ENCODE measurements around the gene CEP164.

The CEP164 gene

DNA sequence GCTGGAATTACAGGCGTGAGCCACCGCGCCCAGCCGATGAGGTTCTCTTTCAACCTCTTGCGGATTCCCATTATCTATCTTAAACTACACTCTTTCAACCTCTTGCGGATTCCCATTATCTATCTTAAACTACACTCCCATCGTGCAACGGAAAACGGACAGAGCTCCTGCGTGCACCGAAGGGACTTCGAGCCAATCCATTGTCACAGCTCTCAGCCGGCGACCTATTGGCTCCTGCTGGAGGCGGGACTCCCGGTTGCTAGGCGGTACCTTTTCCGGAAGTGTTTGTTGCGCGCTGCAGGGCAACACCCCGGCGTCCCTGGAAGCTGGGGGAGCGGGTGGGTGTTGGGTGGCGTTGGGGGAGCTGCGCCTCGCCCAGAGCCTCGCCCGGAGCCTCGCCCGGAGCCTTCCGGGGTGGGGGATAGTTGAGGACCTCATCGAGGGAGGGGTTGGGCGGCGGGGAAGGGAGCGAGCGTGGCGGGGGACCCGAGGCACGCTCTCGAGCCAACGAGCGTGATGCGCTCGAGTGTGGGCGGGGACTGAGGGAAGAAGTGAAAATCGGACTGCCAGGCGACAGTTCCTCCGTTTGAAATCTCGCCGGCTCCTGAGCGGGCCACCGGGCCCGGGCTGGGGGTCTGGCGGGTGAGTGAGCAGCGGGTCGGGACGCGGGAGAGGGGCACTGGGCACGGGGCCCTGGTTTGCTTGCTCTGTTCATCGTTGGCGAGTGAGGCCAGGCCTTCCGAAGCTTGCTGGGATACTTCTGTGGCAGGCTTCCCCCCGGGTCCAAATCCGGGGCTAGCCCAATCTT lies at the start of gene CEP164:
CEP164 (plus strand) TSS at position 288 of the 808 bp plus-strand sequence. CDS start 10,733 bp downstream, outside the sequence.
- peak; percentile 72 to 98 (median 94) for DNase-seq

DNA sequence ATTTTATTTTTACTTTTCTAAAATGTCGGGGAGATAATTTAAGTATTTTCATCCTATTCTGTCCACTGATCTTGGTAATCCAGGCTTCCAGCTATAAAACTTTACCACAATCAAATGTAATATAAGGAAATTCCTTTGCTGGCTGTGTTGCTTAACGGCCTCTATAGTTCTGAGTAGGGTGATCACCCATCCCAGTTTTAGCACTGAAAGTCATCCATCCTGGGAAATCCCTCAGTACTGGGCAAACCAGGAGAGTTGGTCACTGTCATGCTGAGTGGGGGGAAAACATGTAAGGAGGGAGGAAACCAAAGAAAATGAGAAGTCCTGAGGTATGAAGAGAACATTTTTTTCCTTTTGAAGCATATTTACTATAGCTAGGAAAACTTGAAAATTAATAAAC lies 49.3 kb upstream of the CEP164 start:
- DNase-seq, result no peak

GRCh38 chr11:117279711-117280376 lies 47.8 kb upstream of the CEP164 start:
- DNase-seq, result no peak

DNA sequence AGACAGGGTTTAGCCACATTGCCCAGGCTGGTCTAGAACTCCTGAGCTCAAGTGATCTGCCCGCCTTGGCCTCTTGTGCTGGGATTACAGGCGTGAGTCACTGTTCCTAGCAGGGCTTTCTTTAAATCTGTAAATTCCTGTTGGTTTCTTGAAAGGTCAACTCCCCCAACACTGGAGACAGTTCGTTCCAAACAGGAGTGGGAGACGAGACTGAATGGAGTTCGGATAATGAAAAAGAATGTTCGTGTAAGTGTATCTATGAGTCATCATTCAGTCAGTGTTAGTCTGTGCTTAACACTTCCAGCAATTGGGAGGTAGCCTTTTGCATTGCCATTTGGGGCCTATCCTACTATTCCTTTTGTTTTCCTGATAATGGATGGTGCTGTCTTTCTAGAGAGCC lies 46.5 kb upstream of the CEP164 start:
- peak in 1 of 58 donors; percentile 3 for DNase-seq

GRCh38 chr11:117281869-117282268 lies 45.8 kb upstream of the CEP164 start:
- no peak for DNase-seq

DNA sequence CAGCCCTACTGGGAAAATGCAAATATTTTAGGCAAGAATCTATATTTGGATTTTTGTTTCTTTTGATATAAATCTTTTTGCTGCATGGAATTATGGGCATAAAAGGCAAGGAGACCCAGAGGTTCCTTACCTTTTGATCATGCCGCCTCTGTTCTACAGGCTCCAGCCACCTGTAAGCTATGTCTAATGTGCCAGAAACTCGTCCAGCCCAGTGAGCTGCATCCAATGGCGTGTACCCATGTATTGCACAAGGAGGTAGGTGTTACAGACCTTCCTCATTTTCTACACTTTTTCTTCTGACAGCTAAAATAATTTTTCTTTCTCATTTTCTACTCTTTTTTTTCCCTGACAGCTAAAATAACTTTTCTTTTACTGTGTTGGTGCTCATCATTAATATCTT lies 44.7 kb upstream of the CEP164 start:
- no peak for DNase-seq

DNA sequence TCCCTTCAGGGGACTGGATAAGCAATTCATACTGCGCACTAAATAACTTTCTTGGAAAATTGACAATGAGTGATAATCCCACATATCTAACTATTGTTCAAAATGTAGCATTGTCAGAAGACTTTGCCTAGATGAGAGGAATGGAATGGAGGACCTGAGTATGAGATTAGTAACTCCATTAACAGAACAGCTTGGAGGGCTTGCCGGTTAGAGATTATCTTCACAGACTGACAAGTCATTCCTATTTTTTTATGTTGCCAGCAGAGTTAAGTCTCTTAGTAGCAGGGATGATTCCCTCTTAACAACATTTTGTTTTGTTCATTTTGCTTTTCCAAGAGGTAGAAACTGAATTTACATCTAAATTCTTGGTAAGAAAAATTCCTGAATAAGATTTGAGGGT lies 43.6 kb upstream of the CEP164 start:
- DNase-seq, result no peak

DNA sequence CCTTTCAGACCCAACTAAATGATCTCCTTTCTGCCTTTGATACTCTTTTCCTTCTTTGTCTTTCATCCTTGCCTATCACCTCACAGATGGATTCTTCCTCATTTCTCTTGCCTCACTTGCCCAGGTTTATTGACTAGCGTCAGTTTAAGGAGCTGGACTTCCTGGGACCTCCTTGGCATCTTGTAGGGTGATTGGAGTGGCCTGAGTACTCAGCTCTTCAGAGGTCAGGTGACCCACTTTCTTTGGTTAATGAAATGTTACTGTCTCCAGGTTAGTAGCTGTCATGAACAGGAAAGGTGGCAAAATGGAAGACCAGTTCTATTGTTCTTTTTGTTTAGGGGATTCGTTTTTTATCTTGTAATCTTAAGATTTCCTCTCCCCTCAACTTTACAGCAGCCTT lies 41.1 kb upstream of the CEP164 start:
- no peak for DNase-seq

DNA sequence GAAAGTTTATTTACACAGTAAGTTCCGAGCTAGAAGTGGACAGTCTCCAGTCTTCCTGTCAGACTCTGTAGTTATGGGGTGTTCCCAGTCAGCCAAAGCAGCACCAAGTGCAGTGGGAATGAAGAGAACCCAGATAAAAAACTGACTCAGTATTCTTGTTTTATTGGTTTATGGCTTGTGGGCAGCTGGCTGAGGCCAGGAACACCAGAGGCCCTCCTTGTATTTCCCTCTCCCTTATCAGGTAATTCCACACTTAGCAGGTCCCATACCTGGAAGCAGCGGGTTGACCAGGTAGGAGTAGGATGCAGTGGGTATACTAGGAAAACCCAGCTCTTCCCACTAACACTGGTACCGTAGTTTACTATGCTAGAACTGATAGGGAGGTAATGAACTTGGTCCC lies 40.0 kb upstream of the CEP164 start:
- DNase-seq, result no peak

DNA sequence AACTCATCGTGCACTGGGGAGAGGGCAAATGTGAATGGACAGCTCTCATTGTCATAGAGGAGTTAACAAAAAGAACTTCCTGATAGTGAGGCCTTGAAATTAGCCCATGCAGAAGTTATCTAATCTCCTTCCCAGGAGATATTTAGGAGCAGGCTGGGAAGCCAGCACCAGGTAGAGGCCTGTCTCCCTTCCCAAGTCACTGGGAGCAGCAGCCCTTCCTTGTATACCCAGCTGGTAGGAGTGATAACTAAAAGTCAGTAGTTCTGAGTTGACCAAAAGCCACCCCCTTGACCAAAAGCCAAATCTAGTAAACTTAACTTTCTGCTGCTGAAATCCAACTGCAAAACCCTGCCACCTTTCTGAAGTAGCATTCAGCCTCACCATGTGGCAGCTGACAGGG lies 37.9 kb upstream of the CEP164 start:
- no peak for DNase-seq

DNA sequence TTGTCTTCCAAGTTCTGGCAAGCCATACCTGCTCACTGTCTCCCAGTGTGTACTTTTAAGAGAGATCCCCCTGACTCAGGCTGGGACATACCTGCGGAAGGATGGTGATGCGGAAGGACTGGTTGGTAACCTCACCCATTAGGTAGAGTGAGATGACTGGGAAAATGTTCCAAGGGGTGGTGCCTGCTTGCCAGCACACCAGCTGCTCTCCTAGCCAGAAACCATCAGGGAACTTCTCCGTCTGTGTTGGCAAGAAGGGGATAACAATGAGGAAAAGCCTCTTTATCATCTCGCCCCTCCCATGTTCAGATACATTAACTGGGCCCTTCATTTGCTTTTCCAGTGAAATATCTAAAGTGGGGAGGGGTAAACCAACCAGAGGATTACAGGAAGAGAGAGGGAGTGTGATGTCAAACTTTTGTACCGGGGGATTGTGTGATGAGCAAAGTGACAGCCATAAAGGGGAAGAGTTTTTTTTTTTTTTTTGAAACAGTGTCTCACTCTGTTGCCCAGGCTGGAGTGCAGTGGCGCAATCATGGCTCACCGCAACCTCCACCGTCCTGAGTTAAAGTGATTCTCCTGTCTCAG lies 36.8 kb upstream of the CEP164 start, which contains the start of gene BACE1-AS:
BACE1-AS (plus strand) TSS at position 538 of the 588 bp plus-strand sequence.
- DNase-seq, result no peak

- no peak for DNase-seq
Measured at GRCh38 chr11:117292616-117293015, 35.0 kb upstream of the CEP164 start.

DNA sequence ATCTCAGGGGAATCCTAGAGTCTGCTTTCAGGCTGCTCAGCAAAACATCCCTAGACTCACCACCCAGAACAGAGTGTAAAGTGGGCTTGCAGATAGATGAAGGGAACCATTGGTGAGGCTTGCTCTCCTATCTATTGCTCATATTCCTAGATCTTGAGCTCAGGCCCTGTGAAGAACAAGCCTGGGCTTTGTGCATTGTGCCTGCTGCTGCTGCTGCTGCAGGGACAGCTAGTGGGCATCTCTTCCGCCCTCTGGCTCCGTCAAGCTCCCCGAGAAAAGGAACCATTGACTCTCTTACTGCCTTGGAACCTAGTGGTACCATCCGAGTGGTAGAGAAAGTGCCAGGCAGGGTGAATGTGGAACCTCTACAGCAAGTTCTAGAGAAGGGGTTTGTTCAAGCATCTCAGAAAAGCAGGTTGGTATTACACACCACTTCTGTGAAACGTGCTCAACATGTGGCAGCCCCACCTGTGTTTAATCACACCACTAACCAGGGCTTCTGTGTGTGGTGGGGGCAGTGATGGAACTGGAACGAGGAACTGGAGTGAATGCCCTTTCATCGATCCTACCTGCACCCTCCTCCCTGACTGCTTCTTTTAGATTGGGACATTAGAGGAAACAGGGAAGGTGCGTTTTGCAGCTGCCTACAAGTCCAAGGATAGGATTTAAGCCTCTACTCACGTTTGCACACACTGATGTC lies 32.1 kb upstream of the CEP164 start:
- peak in 46 of 58 donors; percentile 11 to 88 (median 58) for DNase-seq

DNA sequence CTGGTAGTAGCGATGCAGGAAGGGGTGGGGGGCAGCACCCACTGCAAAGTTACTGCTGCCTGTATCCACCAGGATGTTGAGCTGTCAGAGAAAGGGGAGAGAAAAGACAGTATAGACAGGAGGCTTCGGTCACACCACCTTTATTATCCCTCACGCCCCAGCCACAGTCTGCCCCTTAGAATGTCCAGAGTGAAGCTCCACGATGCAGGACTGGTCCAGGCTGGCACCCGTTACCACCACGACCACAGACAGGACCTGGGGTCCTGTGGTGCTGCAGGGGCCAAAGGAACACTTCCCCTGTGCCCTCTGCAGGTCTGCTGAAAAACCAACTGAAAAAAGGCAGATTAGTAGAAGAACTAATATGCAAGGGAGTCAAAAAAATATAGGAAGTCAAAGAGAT lies 30.8 kb upstream of the CEP164 start:
- DNase-seq, result no peak

DNA sequence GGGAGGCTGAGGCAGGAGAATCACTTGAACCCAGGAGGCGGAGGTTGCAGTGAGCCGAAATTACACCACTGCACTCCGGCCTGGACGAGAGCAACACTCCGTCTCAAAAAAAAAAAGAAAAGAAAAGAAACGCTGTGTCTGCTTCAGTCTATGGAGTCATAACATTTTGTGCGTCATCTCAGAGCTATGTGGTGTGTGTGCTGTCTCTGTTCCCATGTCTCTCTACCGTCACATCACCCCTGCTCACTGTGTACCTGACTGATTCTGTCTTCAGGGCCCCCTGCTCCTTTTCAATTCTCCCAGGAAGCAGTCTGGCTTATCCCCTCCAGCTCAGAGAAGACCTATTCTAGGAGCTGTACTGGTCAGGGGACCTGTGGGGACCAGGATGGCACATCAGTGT lies 29.5 kb upstream of the CEP164 start:
- no peak for DNase-seq

- DNase-seq, result no peak
Measured at GRCh38 chr11:117299351-117300282, 28.0 kb upstream of the CEP164 start.

DNA sequence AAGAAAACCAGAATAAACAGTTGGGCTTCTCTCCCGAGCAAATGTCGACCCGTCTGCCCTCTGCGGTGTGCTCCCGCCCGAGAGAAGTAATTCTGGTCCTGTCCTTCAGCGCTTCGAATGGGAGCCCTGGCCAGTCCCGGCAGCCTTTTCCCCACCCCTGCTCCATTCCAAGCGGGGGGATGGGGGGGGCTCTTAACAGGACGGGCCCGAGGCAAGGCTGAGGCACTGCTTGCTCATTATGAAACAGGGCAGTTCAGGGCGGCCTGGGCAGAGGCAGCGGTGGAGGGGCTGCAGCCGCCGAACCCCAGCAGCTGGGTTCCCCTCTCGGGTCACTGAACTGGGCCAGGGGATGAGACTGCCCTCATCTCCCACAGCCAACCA lies 27.4 kb upstream of the CEP164 start:
- peak in 18 of 58 donors; percentile 8 to 65 (median 31) for DNase-seq

- peak in 7 of 58 donors; percentile 15 to 58 (median 41) for DNase-seq
Measured at GRCh38 chr11:117300773-117301172, 26.9 kb upstream of the CEP164 start.

DNA sequence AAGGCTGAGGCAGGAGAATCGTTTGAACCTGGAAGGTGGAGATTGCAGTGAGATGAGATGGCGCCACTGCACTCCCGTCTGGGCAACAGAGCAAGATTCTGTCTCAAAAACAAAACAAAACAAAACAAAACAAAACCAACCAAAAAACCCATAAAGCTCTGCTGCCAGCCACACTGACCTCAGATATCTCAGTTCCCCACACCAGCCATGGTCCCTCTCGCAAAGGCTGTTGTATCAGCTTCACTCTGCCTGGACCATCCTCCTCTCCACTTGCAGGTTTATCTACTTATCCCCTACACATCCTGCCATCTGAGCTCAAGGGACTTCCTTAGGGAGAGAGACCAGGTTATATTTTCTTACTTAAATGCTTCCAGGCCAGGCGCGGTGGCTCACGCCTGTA lies 25.4 kb upstream of the CEP164 start:
- no peak for DNase-seq

DNA sequence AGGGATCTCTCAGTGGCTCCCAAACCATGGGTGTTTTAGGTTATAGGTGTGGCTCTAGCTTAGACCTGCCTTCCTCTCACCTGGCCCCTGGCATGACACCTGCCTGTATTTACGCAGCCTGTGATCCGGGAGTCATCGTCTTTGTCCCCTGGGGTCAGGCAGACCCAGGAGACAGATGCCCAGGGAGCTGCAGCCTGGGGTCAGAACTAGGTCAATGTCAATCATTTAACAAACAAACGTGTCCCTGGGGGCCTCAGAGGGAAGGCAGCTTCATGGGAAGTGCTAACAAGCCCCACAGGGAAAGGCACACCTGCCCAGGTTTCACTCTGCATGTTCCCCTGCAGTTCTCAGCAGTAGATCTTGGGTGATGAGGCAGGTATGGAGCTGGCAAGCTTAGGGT lies 24.6 kb upstream of the CEP164 start:
- DNase-seq, result no peak
